22Rv1 (cell line): Measurements from ENCODE around the gene NCOR2.

Source experiments
- ZFX ChIP-seq: fragments of 450-650 bp; IDR thresholded peaks from 2 replicates; pipeline ENCODE4 v1.6.1; 2017; ENCODE audit warnings: antibody characterized with exemption, borderline replicate concordance
- TF ChIP-seq, protein P1 (sequence below): fragments of 450-650 bp; IDR thresholded peaks from 2 replicates; pipeline ENCODE4 v1.5.1; 2017; ENCODE audit warnings: mild to moderate bottlenecking

DNA sequence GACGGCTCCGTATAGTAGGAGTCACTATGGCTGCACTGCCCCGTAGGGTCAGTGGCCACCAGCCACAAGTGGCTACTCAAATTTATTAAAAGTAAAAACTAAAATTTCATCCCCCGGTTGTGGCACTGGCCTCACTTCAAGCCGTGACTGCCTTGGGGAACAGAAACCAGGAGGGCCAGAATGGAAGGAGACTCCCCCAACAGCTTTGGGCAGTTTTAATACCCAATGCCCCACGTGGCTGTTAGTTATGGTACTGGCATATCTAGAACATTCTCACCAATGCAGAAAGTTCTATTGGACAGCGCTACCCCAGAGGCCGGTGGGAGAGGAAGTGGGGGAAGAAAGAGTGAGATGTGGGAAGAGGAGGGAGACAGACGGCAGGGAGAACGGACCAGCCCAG is 6.2 kb downstream of the NCOR2 start:
- TF ChIP-seq, protein P1, sequence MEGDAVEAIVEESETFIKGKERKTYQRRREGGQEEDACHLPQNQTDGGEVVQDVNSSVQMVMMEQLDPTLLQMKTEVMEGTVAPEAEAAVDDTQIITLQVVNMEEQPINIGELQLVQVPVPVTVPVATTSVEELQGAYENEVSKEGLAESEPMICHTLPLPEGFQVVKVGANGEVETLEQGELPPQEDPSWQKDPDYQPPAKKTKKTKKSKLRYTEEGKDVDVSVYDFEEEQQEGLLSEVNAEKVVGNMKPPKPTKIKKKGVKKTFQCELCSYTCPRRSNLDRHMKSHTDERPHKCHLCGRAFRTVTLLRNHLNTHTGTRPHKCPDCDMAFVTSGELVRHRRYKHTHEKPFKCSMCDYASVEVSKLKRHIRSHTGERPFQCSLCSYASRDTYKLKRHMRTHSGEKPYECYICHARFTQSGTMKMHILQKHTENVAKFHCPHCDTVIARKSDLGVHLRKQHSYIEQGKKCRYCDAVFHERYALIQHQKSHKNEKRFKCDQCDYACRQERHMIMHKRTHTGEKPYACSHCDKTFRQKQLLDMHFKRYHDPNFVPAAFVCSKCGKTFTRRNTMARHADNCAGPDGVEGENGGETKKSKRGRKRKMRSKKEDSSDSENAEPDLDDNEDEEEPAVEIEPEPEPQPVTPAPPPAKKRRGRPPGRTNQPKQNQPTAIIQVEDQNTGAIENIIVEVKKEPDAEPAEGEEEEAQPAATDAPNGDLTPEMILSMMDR: no peak
- no peak for TF ChIP-seq ZFX
